Measurements from ENCODE around the gene POLA1.
"Not testable (repeated sequence)": the region's sequence is repeated elsewhere in the genome, so short reads cannot be mapped to it uniquely, and the experiment has no call there.

POLA1 gene

GRCh38 chrX:24693453-24694202 is at the start of gene POLA1:
TSS of gene POLA1 (plus strand) at chrX:24693918. CDS start at chrX:24693962, 44 bp downstream.
- DNase-seq (ENCODE audit: low read depth in 2 of 2), result peak; percentile 66 to 73

- DNase-seq (ENCODE audit: low read depth in 2 of 2), result no peak
These were observed 47.7 kb upstream of the POLA1 start for GRCh38 chrX:24646006-24646405.

- DNase-seq (ENCODE audit: low read depth in 2 of 2), result no peak
These were observed 47.0 kb upstream of the POLA1 start for GRCh38 chrX:24646745-24647182.

- DNase-seq (ENCODE audit: low read depth in 2 of 2), result peak; percentile 20 to 48
These were observed 46.3 kb upstream of the POLA1 start, which contains the start of gene PCYT1B for GRCh38 chrX:24647257-24648058. TSS of gene PCYT1B (minus strand) at chrX:24647347. CDS start at chrX:24647105, 242 bp downstream.

GRCh38 chrX:24648495-24648894 is 45.2 kb upstream of the POLA1 start:
- no peak for DNase-seq (ENCODE audit: low read depth in 2 of 2)

GRCh38 chrX:24651783-24652182 is 41.9 kb upstream of the POLA1 start:
- no peak for DNase-seq (ENCODE audit: low read depth in 2 of 2)

GRCh38 chrX:24655679-24656078 is 38.0 kb upstream of the POLA1 start:
- DNase-seq (ENCODE audit: low read depth in 2 of 2), result not testable (repeated sequence)

GRCh38 chrX:24657671-24658386 is 35.9 kb upstream of the POLA1 start:
- DNase-seq (ENCODE audit: low read depth in 2 of 2), result no peak

GRCh38 chrX:24658421-24658820 is 35.3 kb upstream of the POLA1 start:
- DNase-seq (ENCODE audit: low read depth in 2 of 2), result no peak

GRCh38 chrX:24659106-24659505 is 34.6 kb upstream of the POLA1 start:
- no peak for DNase-seq (ENCODE audit: low read depth in 2 of 2)

GRCh38 chrX:24659646-24660045 is 34.1 kb upstream of the POLA1 start:
- DNase-seq (ENCODE audit: low read depth in 2 of 2), result no peak

GRCh38 chrX:24661292-24661691 is 32.4 kb upstream of the POLA1 start:
- DNase-seq (ENCODE audit: low read depth in 2 of 2), result no peak

GRCh38 chrX:24662352-24662751 is 31.4 kb upstream of the POLA1 start:
- DNase-seq (ENCODE audit: low read depth in 2 of 2), result no peak

GRCh38 chrX:24668111-24668510 is 25.6 kb upstream of the POLA1 start:
- DNase-seq (ENCODE audit: low read depth in 2 of 2), result no peak

- no peak for DNase-seq (ENCODE audit: low read depth in 2 of 2)
These were observed 21.0 kb upstream of the POLA1 start for GRCh38 chrX:24672701-24673190.

GRCh38 chrX:24673424-24673823 is 20.3 kb upstream of the POLA1 start:
- no peak for DNase-seq (ENCODE audit: low read depth in 2 of 2)

- no peak for DNase-seq (ENCODE audit: low read depth in 2 of 2)
These were observed 17.2 kb upstream of the POLA1 start for GRCh38 chrX:24676403-24677024.

- no peak for DNase-seq (ENCODE audit: low read depth in 2 of 2)
These were observed 10.8 kb upstream of the POLA1 start for GRCh38 chrX:24682739-24683432.

- DNase-seq (ENCODE audit: low read depth in 2 of 2), result no peak
These were observed 9.7 kb upstream of the POLA1 start for GRCh38 chrX:24684048-24684447.

- DNase-seq (ENCODE audit: low read depth in 2 of 2), result no peak
These were observed 1.4 kb upstream of the POLA1 start for GRCh38 chrX:24692305-24692704.

- no peak for DNase-seq (ENCODE audit: low read depth in 2 of 2)
These were observed 1.1 kb downstream of the POLA1 start for GRCh38 chrX:24694825-24695224.

Data from stimulated activated CD4-positive, alpha-beta T cell treated with anti-CD3 and anti-CD28 coated beads, Interleukin-12 subunit alpha, Interleukin-12 subunit beta, amount 100 ng/mL, for 24 hours (primary cell).